ENCODE data around the gene PRKN.

The PRKN gene

GRCh38 chr6:161744211-161745067 is 983.1 kb downstream of the PRKN start:
- TF ChIP-seq, protein P1, sequence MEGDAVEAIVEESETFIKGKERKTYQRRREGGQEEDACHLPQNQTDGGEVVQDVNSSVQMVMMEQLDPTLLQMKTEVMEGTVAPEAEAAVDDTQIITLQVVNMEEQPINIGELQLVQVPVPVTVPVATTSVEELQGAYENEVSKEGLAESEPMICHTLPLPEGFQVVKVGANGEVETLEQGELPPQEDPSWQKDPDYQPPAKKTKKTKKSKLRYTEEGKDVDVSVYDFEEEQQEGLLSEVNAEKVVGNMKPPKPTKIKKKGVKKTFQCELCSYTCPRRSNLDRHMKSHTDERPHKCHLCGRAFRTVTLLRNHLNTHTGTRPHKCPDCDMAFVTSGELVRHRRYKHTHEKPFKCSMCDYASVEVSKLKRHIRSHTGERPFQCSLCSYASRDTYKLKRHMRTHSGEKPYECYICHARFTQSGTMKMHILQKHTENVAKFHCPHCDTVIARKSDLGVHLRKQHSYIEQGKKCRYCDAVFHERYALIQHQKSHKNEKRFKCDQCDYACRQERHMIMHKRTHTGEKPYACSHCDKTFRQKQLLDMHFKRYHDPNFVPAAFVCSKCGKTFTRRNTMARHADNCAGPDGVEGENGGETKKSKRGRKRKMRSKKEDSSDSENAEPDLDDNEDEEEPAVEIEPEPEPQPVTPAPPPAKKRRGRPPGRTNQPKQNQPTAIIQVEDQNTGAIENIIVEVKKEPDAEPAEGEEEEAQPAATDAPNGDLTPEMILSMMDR (IDR thresholded peaks at IDR 0.05; ENCODE audit: insufficient read depth, low read depth, low read length, missing control alignments) = no peak
- no peak for DNase-seq (ENCODE audit: low read depth)
- H3K4me3 ChIP-seq (ENCODE audit: low read length) = no peak overlapping the region

DNA sequence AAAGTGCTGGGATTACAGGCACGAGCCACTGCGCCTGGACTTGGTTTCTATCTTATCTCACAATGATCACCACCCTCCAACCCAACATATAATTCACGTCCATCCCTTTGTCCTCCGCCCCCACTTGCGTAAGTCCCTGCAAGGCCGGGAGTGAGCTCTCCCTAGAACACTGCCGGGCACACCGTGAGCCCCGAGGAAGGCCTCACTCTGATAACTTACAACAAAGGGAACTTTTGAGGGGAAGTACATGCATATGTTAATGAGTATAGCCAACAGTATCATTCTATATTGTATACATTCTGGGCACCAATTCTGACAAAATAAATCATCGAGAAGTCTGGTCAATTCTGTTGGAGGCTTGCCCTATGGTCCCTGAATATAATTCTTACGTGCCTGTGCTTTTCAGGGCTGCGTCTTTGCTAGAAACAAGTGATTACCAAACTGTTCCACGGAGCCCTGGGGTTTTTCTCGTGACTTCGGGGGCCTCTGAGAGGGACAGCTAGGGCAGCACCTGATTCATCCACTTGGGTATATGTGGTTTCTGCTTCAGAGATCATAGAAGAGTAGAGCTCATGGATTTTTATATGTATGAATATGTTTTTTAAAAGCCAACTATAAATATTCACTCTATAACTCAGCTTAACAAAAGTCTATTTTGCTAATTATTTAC is 983.9 kb downstream of the PRKN start:
- TF ChIP-seq, protein P1 (IDR thresholded peaks at IDR 0.05; ENCODE audit: insufficient read depth, low read depth, low read length, missing control alignments) = no peak
- no peak overlapping the region for H3K4me3 ChIP-seq (ENCODE audit: low read length)
- no peak for DNase-seq (ENCODE audit: low read depth)

DNA sequence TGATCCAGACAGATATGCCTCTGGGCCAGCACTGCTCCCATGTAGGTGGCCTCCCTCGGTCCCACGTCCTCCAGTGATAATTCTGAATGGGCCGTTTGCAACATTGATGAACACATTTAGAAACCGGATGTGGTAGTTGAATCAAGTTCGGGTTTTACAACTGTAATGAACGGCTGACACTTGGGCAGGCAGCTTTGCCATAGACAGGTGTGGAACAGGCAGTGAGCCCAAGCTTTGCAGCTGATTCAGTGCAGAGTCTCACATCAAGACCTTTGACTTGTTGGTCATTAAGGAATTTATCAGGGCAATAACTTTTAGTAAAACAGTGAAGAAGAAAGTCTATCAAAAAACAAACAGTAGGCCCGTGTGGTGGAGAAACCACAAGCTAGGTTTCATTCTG is 987.1 kb downstream of the PRKN start:
- TF ChIP-seq, protein P1 (IDR thresholded peaks at IDR 0.05; ENCODE audit: insufficient read depth, low read depth, low read length, missing control alignments) = no peak
- no peak for DNase-seq (ENCODE audit: low read depth)
- no peak overlapping the region for H3K4me3 ChIP-seq (ENCODE audit: low read length)

- DNase-seq (ENCODE audit: low read depth) = no peak
- no peak overlapping the region for H3K4me3 ChIP-seq (ENCODE audit: low read length)
- TF ChIP-seq, protein P1 (IDR thresholded peaks at IDR 0.05; ENCODE audit: insufficient read depth, low read depth, low read length, missing control alignments) = no peak
Observed at GRCh38 chr6:161736781-161737292, 990.7 kb downstream of the PRKN start.

- H3K4me3 ChIP-seq (ENCODE audit: low read length) = no peak overlapping the region
- TF ChIP-seq, protein P1 (IDR thresholded peaks at IDR 0.05; ENCODE audit: insufficient read depth, low read depth, low read length, missing control alignments) = no peak
- DNase-seq (ENCODE audit: low read depth) = no peak
Observed at GRCh38 chr6:161736326-161736725, 991.2 kb downstream of the PRKN start.

DNA sequence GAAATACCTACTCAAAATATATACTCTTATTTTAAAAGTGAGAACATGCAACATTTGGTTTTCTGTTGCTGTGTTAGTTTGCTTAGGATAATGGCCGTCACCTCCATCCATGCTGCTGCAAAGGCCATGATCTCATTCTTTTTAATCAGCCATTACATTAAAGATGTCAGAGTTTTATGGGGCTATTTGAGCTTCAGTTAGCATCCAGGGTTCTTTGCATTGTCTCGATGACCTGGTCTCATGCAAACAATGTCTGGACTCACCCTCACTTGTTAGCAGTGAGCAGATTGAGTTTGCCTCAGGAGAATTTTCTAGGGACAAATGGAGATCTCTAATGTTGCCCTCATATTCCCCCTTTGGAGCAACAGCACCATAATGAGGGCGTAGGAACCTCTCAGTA is 995.0 kb downstream of the PRKN start:
- DNase-seq (ENCODE audit: low read depth) = no peak
- TF ChIP-seq, protein P1 (IDR thresholded peaks at IDR 0.05; ENCODE audit: insufficient read depth, low read depth, low read length, missing control alignments) = no peak
- no peak overlapping the region for H3K4me3 ChIP-seq (ENCODE audit: low read length)

Measured in epithelial cell of esophagus (primary cell).